ENCODE results near the gene TXNRD2. TPM values are rescaled to one million over a fixed set of nuclear protein-coding genes. Genes with fewer than 3 reads are reported as not detected.

TXNRD2 gene
- polyA plus RNA-seq, 1 donor from 2014 or later = 17.3 TPM

DNA sequence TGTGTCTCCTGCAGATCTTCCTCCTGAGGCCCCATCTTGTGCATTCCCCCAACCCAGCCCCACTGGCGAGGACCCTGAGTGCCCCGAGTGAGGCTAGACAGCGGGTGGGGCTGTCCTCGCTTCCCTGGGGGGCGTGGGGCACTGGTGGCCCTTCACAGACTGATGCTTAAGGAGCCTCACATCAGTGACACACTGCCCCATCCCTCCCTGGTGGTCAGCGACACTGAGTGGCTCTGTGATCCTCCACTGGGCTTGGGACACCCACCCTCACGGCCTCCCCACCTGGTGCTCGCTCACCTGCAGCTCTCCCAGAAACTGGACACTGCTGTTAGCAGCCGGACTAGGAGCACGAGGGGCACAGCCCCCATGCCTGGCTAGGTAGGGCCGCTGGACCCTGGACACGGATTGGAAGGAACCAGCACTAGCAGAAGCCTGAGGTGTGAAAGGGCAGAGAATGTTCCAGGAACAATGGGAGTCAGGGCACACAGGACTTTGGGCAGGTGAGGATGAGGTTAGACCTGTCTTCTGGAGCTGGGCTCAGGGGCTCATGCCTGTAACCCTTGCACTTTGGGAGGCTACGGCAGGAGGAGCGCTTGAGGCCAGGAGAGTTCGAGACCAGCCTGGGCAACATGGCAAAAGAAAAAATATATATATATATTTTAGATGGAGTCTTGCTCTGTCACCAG is 23.2 kb upstream of the TXNRD2 start:
- Mint-ChIP-seq H3K27ac (peak overlapping the region in 1 of 3 donors; percentile 74), H3K36me3 (peaks cover 3% of the 10 kb centered on the region), H3K4me3 (no peak overlapping the region), H3K27me3 (no peaks in the 10 kb centered on the region), H3K9me3 (no peaks in the 10 kb centered on the region), H3K4me1 (peaks cover 0 to 2% (median 0%) of the 10 kb centered on the region in 3 donors)

GRCh38 chr22:19963863-19964642 is 22.4 kb upstream of the TXNRD2 start:
- H3K4me3 Mint-ChIP-seq = no peak overlapping the region
- H3K27ac Mint-ChIP-seq = no peak overlapping the region
- no peaks in the 10 kb centered on the region for H3K27me3 Mint-ChIP-seq
- peaks cover 3% of the 10 kb centered on the region for H3K36me3 Mint-ChIP-seq
- H3K4me1 Mint-ChIP-seq = peaks cover 0 to 2% (median 0%) of the 10 kb centered on the region in 3 donors
- no peaks in the 10 kb centered on the region for H3K9me3 Mint-ChIP-seq

- H3K9me3 Mint-ChIP-seq = no peaks in the 10 kb centered on the region
- H3K4me3 Mint-ChIP-seq = no peak overlapping the region
- H3K36me3 Mint-ChIP-seq = peaks cover 3% of the 10 kb centered on the region
- no peak overlapping the region for H3K27ac Mint-ChIP-seq
- peaks cover 0 to 2% (median 0%) of the 10 kb centered on the region in 3 donors for H3K4me1 Mint-ChIP-seq
- no peaks in the 10 kb centered on the region for H3K27me3 Mint-ChIP-seq
These were observed 21.5 kb upstream of the TXNRD2 start for GRCh38 chr22:19962909-19963806.

GRCh38 chr22:19962246-19962908 is 20.8 kb upstream of the TXNRD2 start:
- Mint-ChIP-seq H3K27me3 (no peaks in the 10 kb centered on the region), H3K36me3 (peaks cover under 1% of the 10 kb centered on the region), H3K27ac (no peak overlapping the region), H3K4me3 (no peak overlapping the region), H3K9me3 (no peaks in the 10 kb centered on the region), H3K4me1 (peaks cover 0 to 2% (median 0%) of the 10 kb centered on the region in 3 donors)

DNA sequence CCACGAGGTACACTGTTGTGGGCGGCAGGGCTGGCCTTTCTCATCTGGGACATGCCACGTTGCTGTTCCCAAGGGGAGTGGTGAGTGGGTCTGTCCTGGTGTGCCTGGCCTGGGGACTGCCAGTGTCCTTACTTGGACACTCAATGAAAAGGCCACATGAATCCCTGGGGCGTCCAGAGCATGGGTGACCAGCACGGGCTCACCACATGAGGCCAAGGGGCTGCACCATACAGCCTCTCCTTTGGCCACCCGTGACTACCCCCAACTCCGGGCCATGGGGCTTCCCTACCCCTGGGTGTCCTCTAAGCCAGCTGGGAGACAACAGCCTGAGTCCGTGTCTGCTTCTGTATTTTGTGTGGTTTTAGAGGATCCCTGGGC is 20.2 kb upstream of the TXNRD2 start:
- peaks cover 0 to 2% (median 0%) of the 10 kb centered on the region in 3 donors for H3K4me1 Mint-ChIP-seq
- no peaks in the 10 kb centered on the region for H3K9me3 Mint-ChIP-seq
- no peak overlapping the region for H3K4me3 Mint-ChIP-seq
- H3K36me3 Mint-ChIP-seq = no peaks in the 10 kb centered on the region
- H3K27ac Mint-ChIP-seq = no peak overlapping the region
- no peaks in the 10 kb centered on the region for H3K27me3 Mint-ChIP-seq

GRCh38 chr22:19961201-19961580 is 19.6 kb upstream of the TXNRD2 start:
- Mint-ChIP-seq H3K36me3 (no peaks in the 10 kb centered on the region), H3K27ac (no peak overlapping the region), H3K27me3 (no peaks in the 10 kb centered on the region), H3K4me1 (peaks cover 0 to 2% (median 0%) of the 10 kb centered on the region in 3 donors), H3K9me3 (no peaks in the 10 kb centered on the region), H3K4me3 (no peak overlapping the region)

DNA sequence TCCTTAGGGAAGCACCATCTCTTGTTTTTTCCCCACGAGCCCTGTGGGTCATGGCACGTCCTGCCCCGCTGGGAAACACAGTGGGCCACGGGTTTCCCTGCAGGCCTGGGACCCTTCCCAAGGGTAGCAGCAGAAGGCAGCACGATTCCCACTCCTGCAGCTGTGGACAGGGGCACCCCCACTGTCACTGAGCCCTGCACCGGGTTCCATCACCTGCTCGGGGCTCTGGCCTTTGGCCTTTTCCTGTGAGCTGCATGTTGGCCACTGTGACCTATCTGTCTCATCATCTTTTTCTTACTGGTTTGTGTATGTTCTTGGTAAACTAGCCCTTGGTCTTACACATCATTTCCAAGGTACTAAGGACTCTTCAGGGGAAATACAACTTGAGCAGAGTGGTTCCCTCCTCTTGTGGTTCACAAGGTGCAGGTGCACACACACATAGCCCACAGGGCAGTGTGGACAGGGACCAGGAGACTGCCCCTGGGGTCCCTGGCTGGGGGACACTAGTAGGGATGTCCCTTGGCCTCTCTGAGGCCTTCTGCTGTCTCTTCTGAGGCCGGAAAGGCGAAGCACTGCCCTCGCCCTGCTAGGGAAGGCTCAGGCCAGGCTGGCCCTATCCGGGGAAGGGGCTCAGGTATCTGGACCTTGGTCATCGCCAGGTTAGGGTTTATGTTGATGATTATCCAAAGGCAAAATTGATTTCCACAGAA is 19.0 kb upstream of the TXNRD2 start:
- no peak overlapping the region for H3K4me3 Mint-ChIP-seq
- H3K27me3 Mint-ChIP-seq = no peaks in the 10 kb centered on the region
- H3K4me1 Mint-ChIP-seq = peaks cover 0 to 2% (median 1%) of the 10 kb centered on the region in 3 donors

DNA sequence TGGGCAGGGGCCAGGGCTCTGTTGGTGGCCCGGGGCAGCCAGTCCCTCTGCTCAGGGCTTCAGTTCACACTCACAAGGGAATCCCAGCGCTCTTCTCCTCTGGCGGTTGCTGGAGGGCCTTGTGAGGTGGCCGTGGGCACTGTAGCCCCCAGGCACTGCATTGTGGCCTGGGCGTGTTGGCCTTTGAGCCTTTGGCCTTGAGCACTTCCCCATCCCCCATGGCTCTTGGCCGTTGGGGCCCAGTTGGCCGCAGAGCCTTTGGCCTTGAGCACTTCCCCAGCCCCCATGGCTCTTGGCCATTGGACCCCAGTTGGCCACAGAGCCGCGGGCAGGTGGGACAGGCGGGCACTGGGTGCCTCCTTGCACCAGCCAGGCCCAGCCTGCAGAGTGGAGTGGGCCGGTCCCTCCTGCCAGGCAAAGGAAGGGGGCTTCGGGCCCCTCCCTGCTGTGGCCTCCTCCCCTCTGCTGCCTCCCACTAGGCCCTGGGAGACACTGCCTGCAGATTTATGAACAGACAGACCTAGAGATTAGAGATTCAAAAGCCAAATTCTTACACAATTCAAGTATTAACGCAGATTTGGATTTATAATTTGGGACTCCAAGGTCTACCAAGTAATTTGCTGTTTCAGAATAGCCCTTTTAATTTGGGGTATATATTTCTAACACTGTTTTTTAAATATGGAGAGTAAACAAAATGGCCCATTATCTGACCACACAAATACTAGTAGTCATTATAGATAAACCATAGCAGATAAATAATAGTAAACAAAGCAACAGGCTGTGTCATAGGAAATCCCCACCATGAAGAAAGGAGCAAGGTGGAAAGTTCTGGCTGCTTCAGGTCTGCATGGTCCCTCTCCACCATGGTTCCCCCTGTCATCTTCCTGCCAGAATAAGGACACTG is 18.2 kb upstream of the TXNRD2 start:
- no peaks in the 10 kb centered on the region for H3K36me3 Mint-ChIP-seq
- no peak overlapping the region for H3K4me3 Mint-ChIP-seq
- H3K27me3 Mint-ChIP-seq = no peaks in the 10 kb centered on the region
- no peak overlapping the region for H3K27ac Mint-ChIP-seq
- peaks cover 0 to 2% (median 1%) of the 10 kb centered on the region in 3 donors for H3K4me1 Mint-ChIP-seq
- H3K9me3 Mint-ChIP-seq = no peaks in the 10 kb centered on the region

More for the DNA sequence above, 19.0 kb upstream of the TXNRD2 start:
- no peaks in the 10 kb centered on the region for H3K9me3 Mint-ChIP-seq
- no peaks in the 10 kb centered on the region for H3K36me3 Mint-ChIP-seq
- H3K27ac Mint-ChIP-seq = no peak overlapping the region

- Mint-ChIP-seq H3K27me3 (no peaks in the 10 kb centered on the region), H3K4me1 (peaks cover 0 to 4% (median 2%) of the 10 kb centered on the region in 3 donors), H3K4me3 (no peak overlapping the region), H3K36me3 (no peaks in the 10 kb centered on the region), H3K27ac (no peak overlapping the region), H3K9me3 (no peaks in the 10 kb centered on the region)
These were observed 17.5 kb upstream of the TXNRD2 start for GRCh38 chr22:19959043-19959586.

DNA sequence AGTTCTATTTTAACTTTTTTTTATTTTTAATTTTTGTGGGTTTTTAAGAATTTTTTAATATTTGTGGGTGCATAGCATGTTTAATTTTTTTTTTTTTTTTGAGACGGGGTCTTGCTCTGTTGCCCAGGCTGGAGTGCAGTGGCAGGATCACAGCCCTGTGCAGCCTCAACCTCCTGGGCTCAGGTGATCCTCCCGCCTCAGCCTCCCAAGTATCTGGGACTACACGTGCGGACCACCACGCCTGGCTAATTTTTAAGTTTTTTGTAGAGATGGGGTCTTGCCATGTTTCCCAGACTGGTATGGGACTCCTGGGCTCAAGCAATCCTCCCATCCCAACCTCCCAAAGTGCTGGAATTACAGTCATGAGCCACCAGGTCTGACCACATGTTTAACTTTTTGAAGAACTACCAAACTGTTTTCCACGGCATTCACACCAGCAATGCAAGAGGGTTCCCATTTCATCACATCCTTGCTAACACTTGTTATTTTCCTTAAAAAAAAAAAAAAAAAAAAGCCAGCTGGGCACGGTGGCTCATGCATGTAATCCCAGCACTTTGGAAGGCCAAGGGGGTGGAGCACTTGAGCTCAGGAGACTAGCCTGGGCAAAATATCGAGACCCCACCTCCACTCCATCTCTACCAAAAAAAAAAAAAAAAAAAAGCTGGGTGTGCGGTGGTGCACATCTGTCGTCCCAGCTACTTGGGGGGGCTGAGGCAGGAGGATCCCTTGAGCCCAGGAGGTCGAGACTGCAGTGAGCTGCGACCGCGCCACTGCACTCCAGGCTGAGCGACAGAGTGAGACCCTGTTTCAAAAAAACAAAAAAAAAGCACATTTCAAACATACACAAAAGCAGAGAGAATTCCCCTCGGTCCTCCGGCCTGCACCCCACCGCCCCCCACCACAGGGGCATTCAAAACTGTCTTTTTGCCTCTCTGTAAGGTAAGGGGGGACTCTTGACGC is 16.7 kb upstream of the TXNRD2 start:
- no peaks in the 10 kb centered on the region for H3K36me3 Mint-ChIP-seq
- peaks cover 5 to 7% (median 5%) of the 10 kb centered on the region in 3 donors for H3K4me1 Mint-ChIP-seq
- no peaks in the 10 kb centered on the region for H3K9me3 Mint-ChIP-seq

GRCh38 chr22:19957445-19957844 is 15.8 kb upstream of the TXNRD2 start:
- Mint-ChIP-seq H3K4me1 (peaks cover 4 to 7% (median 5%) of the 10 kb centered on the region in 3 donors), H3K27ac (no peak overlapping the region), H3K9me3 (no peaks in the 10 kb centered on the region)

More for the DNA sequence above, 16.7 kb upstream of the TXNRD2 start:
- H3K27ac Mint-ChIP-seq = no peak overlapping the region
- no peaks in the 10 kb centered on the region for H3K27me3 Mint-ChIP-seq
- no peak overlapping the region for H3K4me3 Mint-ChIP-seq

More at GRCh38 chr22:19957445-19957844, 15.8 kb upstream of the TXNRD2 start:
- no peaks in the 10 kb centered on the region for H3K36me3 Mint-ChIP-seq
- no peaks in the 10 kb centered on the region for H3K27me3 Mint-ChIP-seq
- no peak overlapping the region for H3K4me3 Mint-ChIP-seq
